GM19468 (cell line): ENCODE measurements around the gene XKRX.

Source experiments
- ATAC-seq: cut with Tn5 transposase; IDR thresholded peaks from one replicate; pipeline ENCODE4 v1.9.1; 2021; ENCODE audit warnings: mild to moderate bottlenecking, moderate library complexity, moderate number of reproducible peaks; ENCODE audit not compliant: unreplicated experiment; ENCODE audit errors: extremely low read depth

The XKRX gene

DNA sequence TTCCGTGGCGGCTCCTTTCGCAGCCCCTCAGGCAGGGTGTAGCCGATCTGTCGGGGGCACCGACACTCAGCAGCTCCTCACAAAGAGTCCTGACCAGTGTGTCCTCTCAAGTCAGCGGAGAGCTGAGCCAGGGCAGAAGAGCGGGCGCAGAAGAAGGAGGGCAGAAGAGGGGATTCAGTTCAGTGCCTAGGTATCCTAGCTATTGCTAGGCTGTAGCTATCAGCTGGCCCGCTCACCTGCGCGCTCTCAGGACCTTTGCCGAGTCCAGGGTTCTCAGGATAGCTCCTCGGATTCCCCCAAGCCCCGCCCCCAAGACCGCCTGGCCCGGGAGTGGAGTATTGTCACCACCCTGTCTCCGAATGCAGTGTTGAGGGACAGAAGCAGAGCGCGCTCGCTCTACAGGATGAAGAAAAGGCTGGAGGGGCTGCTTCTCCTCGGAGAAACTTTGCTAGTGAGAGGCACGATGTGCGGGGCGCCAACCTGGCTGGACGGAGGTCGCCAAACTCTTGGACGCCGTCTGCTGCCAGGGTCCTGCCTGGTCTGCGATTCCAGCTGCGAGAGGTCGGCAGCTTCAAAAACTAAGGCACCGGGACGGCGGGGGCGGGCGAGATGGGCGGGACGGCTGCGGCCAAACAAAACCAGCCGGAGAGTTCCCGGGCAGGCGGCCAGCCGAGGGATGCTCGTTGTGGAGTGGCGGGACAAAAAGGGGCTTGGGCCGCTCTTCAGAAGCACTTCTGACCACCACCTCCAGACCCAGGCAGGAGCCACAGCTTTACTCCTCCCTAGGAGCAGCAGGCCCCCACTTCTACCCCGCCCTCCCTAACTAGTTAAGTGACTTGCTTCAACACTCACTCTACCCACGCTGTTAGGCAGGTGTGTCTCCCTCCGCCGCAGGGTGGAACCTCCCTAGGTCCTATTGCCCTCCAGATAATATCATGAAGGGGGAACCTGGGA, at the start of gene XKRX:
TSS of gene XKRX (minus strand) at position 258 of the 954 bp plus-strand sequence. CDS start 613 bp downstream, outside the sequence.
- peak; percentile 42 for ATAC-seq

DNA sequence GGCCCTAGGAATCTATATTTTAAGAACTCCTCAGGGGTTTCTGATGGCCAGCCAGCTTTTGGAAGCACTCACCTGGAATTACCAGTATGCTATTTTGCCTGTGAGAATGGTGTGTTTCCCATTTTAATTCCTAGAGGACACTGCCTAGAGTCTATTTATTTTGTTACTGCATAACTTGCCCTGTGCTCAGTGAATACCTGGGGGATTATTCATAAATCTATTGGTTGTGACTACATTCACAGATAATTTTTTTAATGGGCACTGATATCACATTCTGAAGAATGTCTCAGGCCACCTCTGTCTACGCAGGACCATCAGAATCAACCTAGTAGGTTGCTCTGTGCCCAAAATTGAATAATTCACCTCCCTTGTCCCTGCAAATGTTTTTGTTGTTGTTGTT, 47.5 kb upstream of the XKRX start:
- ATAC-seq, result no peak

DNA sequence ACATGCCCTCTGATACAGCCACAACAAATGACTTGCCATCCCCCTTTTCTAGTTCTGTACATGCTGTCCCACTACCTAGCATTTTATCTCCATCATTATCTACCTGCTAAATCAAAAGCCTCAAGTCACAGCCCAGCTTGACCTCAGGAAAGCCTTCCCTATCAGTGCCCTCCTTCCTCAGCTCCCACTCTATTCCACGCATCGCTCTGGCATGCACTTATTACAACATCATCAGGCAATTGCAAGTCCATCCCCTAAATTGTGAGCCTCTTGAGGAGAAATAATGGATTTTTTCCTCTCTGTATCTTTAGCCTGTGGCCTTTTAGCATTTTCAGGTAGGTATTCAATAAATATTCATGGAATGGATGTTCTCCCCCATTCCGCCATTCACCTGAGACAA, 46.5 kb upstream of the XKRX start:
- ATAC-seq, result no peak

DNA sequence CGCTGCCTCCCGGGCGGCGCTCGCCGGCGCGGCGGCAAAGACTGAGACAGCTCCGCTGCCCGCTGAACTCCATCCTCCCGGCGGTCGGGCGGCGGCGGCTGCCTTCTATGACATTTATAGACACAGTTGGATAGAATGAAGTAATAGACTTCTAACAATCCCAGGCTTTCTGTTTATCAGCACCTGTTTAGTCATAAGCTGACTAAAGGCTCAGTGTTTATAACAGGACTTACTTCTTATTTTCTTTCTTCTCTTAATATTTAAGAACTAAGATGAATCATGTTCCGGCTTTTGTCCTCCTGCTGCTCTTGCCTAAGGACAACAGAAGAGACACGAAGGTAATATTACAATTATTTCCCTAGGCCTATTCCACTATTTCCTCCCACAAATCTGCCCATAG, 44.7 kb upstream of the XKRX start:
- no peak for ATAC-seq

DNA sequence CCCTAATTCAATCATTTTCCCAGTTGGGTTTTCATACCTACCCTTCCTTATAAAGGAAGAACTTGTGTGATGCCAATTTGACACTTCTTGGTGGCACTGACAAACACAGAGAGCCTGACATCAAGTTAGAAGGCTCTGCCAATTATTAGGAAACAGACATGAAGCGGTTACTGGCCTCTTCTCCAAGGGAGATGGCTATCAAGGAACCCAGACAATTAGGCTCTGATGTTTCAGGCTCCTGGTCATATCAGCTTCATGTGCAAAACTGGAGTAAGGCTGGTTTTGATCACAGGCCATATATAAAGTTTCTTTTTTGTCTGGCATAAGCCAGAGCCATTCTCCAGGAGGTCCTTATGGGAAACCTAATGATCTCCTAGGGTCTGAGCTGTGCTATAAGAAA, 41.2 kb upstream of the XKRX start:
- ATAC-seq, result no peak

DNA sequence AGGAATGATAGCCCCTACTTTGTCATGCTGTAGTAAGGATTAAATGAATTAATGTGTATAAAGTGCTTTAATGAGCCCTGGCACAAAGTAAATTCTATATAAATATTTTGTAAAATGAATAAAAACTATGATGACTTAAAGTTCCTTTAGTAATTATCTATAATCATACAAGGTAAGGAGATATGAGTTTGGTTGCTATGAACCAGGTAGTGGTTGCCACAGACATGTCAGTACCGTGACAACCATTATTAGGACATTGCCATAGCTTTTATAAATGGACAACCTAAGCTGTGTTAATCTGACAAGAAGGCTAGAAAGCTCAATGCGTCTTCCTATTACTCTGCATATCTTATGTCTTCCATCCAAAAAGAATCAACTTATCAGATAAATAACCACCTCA, 40.7 kb upstream of the XKRX start, which contains the start of gene ARL13A:
TSS of gene ARL13A (plus strand) at position 301 of the 400 bp plus-strand sequence. CDS start 3,982 bp downstream, outside the sequence.
- ATAC-seq, result no peak

DNA sequence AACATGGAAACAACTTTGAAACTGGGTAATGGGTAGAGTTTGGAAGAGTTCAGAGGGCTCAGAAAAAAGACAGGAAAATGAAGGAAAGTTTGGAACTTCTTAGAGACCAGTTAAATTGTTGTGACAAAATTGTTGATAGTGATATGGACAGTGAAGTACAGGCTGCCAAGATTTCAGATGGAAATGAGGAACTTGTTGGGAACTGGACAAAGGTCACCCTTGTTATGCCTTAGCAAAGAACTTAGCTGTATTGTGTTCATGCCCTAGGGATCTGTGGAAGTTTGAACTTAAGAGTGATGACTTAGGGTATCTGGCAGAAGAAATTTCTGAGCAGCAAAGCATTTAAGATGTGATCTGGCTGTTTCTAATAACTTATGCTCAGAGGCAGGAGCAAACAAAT, 35.6 kb upstream of the XKRX start:
- no peak for ATAC-seq

DNA sequence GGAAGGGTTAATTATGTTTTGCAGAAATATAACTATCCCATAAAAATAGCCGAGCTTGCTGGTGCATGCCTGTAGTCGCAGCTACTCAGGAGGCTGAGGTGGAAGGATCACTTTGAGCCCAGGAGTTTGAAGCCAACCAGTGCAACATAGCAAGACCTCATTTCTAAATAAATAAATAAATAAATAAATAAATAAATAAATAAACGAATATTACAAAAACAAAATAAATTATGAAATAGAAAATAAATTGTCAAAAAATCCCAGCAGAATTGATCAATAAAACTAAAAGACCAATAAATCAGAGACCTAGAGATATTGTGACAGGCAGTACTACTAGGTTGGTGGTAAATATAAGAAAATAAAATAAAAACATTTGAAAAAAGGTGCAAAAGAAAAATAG, 34.1 kb upstream of the XKRX start:
- no peak for ATAC-seq

DNA sequence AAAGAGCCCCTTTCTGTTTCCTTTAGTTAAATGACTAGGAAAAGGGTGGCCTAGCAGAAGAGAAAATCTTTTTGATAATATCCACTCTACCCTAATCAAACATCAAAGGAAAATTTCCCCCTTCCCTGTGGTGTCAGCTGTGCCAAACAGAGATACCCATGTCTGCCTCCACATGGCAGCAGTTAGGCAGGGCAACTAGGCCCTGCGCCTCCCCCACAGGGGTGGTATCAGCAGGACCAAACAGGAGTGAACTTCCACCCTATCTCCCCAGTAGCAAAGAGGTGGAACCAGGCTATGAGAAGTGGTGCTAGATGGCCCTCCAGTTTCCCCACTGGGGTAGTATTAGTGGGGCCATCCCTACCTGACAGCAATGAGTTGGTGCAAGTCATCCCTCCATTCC, 19.8 kb upstream of the XKRX start:
- ATAC-seq, result no peak

DNA sequence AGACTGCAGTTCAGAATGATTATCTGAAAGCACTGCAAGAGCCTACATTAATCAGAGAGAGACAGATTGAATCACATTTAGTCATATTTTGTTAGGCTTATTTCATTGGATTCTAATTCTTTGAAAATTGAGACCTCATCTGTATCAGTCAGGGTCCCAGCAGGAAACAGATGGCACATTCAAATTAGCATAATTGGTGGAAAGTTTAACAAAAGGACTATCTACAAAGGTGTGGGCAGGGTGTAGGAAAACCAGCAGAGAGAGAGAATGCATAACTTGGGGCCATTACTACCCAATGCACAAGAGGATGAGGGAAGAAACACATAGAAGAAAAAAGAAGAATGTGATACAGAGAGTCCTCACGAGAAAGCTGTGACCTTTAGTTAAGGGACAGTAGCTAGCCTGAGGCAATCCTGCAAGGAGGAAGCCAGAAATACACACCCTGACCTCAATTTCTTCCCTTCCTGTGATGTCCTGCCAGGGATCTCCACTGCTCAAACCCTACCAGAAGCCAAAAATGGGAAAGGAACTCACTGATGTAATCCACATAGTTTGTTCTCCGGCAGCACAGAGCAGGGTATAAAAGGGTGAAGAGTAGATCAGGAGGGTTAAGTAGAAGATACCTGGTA, 17.7 kb upstream of the XKRX start:
- ATAC-seq, result no peak

DNA sequence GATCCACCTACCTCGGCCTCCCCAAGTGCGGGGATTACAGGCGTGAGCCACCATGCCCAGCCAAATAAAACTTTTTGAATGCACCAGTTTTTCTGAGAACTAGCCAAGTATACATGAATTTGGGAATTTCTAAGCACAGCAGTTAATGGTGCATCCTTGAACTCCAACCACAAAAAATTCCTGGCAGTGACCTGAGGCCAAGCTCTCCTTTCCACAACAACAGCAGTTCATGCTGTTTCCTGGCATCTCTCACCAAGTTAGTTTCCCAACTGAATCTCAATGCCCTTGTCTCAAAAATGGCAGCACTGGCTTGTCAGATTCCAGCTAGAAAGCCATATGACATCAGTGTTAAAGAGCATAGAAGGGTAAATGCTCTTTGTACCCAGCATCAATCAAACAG, 15.9 kb upstream of the XKRX start:
- no peak for ATAC-seq

DNA sequence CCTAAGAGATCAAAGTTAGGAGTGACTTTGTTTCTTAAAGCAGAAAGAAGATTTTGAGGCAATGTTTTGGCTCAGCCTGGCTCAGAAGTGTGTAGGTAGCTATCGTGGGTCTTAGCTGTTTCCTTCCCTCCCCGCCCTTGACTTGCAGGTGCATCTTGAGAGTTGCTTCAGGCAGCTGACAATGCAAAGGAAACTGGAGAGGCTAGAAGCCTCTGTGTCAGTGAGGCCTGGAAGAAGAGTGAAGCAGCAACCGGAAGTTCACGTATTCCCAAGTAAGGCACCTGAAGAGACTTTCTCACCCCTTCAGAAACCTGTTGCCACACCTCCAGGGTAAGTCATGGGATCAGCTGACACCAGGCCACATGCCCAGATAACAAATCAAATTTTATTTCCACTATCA, 10.6 kb upstream of the XKRX start:
- no peak for ATAC-seq

DNA sequence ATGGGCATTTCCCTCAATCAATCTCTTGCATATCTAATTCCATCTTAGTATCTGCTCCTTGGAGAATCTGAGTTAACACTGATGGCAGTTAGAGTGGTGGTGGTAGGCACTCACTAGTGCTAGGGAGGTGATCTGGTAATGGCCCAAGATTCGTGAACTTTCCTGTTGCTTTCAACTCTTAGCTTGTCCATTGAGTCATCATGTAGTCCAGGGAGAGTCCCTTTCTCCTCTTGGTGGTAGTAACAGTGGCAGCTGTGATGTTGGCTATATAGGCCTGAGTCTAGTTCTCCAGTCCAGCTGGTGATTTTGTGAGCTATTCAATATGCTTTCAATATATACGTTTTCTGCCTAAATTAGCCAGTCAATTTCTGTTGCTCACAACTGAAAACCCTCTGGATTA, 7.0 kb upstream of the XKRX start:
- ATAC-seq, result no peak

DNA sequence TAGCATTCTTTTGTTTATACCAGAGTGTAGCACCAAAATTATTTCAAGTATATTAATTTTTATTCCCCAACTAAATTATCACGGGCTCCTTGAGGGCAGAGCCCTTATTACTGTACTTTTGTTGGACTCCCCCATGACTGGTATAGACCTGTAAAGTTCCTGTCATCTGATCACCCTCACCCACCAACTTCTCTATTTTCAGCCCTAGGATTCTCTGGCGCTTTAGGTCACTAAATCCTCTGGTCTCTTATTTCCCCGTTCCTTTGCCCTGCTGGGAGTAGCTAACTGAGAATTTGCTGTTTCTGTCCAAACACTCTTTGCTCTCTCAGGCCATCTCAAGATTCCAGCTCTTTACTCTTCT, 3.2 kb upstream of the XKRX start:
- no peak for ATAC-seq

DNA sequence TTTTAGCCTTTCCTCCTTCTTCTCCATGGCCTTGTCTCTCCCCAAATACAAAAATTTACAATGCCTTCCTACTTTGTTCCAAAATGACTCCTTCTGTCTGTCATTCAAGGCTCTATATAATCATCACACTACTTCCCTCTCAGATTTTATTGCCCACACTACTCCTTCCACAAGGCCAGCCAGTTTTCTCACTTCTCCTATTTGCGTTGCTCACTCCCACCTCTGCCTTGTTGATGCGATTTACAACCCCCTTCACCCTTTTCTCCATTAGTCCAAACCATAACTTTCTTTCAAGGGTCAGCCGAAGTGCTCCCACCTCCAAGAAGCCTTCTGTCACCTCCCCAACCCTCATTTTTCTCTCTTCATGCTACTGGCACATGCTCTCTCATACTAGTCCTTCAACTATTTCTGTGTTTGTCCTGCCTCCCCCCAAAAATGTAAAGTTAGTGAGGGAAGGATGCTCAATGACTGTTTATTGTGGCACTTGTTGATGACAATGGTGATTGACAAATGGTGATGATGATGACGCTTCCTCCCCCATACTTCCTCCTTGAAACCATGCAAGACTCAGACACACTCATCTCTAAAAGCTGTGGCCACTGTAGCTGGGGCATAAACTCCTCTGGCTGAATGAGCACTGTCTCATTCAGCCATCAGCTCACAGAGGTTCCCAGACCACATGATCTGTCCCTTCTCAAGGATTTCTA, 2.7 kb upstream of the XKRX start:
- ATAC-seq, result no peak

DNA sequence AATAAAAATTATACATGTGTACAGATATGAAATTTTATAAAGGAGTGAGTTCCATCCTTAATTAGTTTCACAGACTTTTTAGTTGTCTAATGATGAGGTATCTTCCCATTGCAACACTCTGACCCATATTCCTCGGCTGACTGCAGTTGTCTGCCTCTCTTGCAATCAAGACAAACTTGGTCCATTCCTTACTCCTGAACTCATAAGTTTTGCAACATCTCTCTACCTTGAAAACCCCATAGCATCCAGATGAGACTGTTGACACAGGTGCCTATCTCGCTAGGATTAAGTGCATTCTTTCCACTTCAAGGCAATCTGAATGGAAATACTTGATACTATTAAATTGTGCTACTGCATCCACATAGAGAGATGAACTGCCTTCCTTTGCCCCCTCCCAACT, 2.3 kb downstream of the XKRX start:
- no peak for ATAC-seq

DNA sequence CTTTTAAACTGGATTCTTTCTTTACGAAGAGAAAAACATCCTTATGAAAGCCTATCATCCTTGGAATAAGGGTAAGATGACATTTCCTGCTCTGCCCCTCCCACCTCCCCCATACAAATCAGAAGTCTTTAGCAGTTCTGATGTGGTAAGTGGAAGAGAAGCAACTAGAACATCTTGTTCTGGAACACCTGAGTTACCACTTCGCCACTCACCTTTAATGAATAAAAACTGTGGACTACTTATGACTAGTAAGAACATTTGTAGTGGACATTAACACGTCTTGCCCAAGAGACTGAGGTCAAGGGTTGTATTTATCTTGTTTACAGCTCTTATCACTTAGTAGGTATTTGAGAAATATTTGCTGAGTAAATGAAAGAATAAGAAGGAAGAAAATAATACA, 4.3 kb downstream of the XKRX start:
- no peak for ATAC-seq

DNA sequence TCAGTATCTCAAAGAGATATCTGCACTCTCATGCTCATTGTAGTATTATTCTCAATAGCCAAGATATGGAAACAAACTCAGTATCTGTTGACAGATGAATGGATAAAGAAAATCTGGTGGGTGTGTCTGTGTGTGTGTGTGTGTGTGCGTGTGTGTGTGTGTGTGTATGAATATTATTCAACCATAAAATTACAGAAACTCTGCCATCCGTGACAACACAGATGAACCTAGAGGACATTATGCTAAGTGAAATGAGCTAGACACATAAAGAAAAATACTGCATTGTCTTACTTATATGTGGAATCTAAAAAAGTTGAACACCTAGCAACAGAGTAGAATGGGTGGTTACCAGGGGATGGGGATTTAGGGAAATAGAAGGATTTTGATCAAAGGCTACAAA, 13.2 kb downstream of the XKRX start:
- ATAC-seq, result no peak

DNA sequence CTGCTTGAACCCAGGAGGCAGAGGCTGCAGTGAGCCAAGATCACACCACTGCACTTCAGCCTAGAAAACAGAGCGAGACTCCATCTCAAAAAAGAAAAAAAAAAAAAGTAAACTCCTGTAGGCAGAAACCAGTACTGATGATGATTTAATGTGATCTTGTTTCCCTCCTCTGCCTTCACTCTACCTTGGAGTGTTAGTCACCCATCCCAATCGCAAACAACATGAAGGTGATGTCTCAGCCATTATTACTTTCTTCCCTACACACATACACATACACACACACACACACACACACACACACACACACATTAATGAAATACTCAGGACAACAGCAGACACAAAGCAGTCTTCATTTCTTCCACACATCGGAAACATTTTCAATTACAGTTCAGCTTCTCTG, 15.6 kb downstream of the XKRX start:
- no peak for ATAC-seq

DNA sequence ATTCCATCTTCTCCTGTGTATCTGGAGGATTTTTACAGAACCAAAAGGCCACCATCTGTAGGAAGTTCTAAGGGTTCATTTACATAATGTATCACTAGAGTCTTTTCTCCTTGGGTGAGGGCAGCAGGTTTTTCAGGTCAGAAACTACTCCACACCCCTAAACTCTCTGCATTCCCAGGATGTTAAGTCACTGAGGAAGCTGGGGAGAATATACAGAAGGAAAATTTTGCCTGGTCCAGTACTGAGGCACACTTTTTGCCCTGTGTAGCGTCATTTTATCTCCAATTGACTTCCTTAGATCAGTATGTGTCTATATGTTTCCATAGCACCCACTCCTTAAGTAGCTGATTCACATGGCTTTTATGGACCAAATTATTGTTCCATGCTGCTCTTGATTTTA, 17.0 kb downstream of the XKRX start:
- no peak for ATAC-seq

DNA sequence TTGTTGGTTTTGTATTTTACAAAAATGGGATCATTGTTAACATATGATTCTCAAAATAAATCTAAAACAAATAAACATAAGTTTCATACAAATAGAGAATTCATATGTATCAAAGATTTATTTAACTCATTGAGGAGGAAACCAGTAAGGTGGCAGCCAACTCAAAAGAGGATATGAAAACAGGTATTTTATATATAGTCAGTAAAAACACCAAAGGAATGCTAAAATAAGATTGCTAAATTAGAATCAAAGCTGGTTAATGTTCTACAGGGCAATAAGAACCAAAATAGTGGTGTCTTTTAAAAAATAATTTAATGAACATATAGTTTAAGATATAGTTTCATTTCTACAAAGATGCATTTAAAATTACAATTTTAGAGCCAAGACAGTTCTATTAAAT, 23.1 kb downstream of the XKRX start:
- no peak for ATAC-seq
